Muscle of leg (tissue), 11 donors: Measurements from ENCODE around the gene NPTN. TPM values are rescaled to one million over a fixed set of nuclear protein-coding genes. Genes with fewer than 3 reads are reported as not detected.

Experiments
- DNase-seq: peaks from one replicate; pipeline ENCODE4 v3.0.0; 2013
- H3K27ac ChIP-seq: one replicate; pipeline ENCODE4 v1.5.1; 2013; ENCODE audit warnings: mild to moderate bottlenecking, low read length, control low read depth
- H3K27me3 ChIP-seq: one replicate; pipeline ENCODE4 v1.6.1; 2013; ENCODE audit warnings: low read length; ENCODE audit not compliant: control insufficient read depth, insufficient read depth
- H3K36me3 ChIP-seq: one replicate; pipeline ENCODE4 v1.6.1; 2013; ENCODE audit warnings: low read length; ENCODE audit not compliant: control insufficient read depth, insufficient read depth
- H3K4me1 ChIP-seq: one replicate; pipeline ENCODE4 v1.6.1; 2013; ENCODE audit warnings: low read length; ENCODE audit not compliant: control insufficient read depth, insufficient read depth
- H3K4me3 ChIP-seq: one replicate; pipeline ENCODE4 v1.5.1; 2013; ENCODE audit warnings: low read length, control low read depth
- H3K9me3 ChIP-seq: replicated peaks from 2 replicates; pipeline ENCODE4 v1.6.1; 2013; ENCODE audit warnings: low read depth, low read length; ENCODE audit not compliant: control insufficient read depth
- whole genome bisulfite sequencing: methylation state at CpG from one replicate; pipeline ENCODE4 v1.1.5; 2013; ENCODE audit warnings: missing lambda C conversion rate; ENCODE audit not compliant: insufficient coverage; 5-methylcytosine and 5-hydroxymethylcytosine counted together
- polyA plus RNA-seq, 8 donors: library from polyadenylated mRNA; unstranded; fragments of 120-200 nt; gene quantifications; one replicate each; pipeline versions ENCODE4 v1.2.1 to v1.2.3, GENCODE V29; 2013; ENCODE audit warnings: inconsistent platforms in 1 of 8, low replicate concordance in 1 of 8; ENCODE audit not compliant: insufficient read length in 8 of 8, insufficient read depth in 1 of 8
- total RNA-seq: library from RNA; stranded (reverse); fragments of 120-200 nt; gene quantifications from one replicate; pipeline ENCODE4 v1.2.4, GENCODE V29; 2013

NPTN gene
- total and polyA plus RNA-seq, 9 donors = 64.8 to 96.4 (median 82.7) TPM

- Histone ChIP-seq H3K4me1 (peaks cover 9% of the 10 kb centered on the region), H3K36me3 (no peaks in the 10 kb centered on the region), H3K4me3 (no peak overlapping the region), H3K27ac (no peak overlapping the region), H3K9me3 (no peaks in the 10 kb centered on the region), H3K27me3 (peaks cover 2% of the 10 kb centered on the region)
- no peak for DNase-seq
- WGBS = 80% methylated on average over 2 of the region's 2 CpGs
These were observed 44.5 kb upstream of the NPTN start for GRCh38 chr15:73677733-73678132.

DNA sequence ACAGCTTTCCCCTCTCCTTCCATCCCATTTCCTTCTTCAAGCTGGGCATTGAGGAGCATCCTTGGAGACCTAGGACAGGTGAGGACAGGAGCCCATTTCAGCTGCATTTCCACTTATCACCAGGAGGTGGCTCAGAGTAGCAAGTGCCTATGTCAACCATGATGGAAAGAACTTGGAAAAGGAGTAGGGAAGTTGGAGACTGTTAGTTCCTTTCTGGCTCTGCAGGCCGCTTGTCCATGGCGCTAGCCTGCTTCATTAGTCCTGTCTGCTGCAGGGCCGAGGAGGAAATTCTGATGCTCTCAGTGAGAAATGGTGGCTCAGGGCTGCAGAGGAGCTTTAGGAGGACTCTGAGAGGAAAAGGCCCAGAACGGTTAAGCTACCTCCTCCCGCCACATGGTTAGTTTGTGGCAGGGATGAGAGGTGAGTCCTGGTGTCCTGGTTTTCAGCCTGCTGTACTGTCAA, 44.0 kb upstream of the NPTN start:
- 0% methylated on average over 2 of the region's 5 CpGs for WGBS
- Histone ChIP-seq H3K27ac (no peak overlapping the region), H3K4me3 (no peak overlapping the region), H3K36me3 (no peaks in the 10 kb centered on the region), H3K27me3 (peaks cover 2% of the 10 kb centered on the region), H3K9me3 (no peaks in the 10 kb centered on the region), H3K4me1 (peaks cover 4% of the 10 kb centered on the region)
- peak; percentile 94 for DNase-seq

DNA sequence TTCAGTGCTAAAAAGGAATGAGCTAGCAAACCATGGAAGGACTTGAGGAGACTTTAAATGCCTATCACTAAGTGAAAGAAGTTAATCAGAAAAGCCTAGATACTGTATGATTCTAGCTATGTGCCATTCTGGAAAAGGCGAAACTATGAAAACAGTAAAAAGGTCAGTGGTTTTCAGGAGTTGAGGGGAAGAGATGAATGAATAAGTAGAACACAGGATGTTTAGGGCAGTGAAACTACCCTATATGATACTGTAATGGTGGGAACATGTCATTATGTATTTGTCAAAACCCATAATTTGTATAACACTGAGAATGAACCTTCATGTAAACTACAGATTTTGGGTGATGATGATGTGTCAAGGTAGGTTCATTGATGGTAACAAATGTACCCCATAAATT, 41.4 kb upstream of the NPTN start:
- no peaks in the 10 kb centered on the region for H3K36me3 ChIP-seq
- H3K4me3 ChIP-seq = no peak overlapping the region
- no peak for DNase-seq
- peaks cover 9% of the 10 kb centered on the region for H3K27me3 ChIP-seq
- peaks cover 4% of the 10 kb centered on the region for H3K4me1 ChIP-seq
- no peaks in the 10 kb centered on the region for H3K9me3 ChIP-seq
- no peak overlapping the region for H3K27ac ChIP-seq
- WGBS = 100% methylated on average over 1 of the region's 1 CpG

DNA sequence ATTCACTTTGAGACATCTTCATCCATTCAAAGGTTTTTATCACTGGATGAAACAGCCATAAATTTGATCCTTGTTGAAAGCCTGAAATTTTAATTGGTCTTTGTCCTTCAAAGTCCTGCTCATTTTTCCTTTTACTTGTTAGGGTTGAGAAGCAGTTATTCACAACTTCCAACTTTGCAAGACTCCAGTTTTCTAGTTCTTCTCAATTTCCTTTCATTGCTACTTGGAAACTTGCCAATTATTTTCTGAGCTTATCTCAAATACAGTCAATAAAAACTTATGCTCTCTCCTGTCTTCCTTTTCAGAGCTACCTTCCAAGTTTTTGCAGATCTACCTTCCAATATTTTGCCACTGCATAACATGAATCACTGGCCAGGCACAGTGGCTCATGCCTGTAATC, 27.3 kb upstream of the NPTN start:
- H3K36me3 ChIP-seq = no peaks in the 10 kb centered on the region
- DNase-seq = no peak
- peaks cover 3% of the 10 kb centered on the region for H3K27me3 ChIP-seq
- no peak overlapping the region for H3K4me3 ChIP-seq
- no peak overlapping the region for H3K27ac ChIP-seq
- H3K4me1 ChIP-seq = no peaks in the 10 kb centered on the region
- H3K9me3 ChIP-seq = peaks cover 5% of the 10 kb centered on the region

GRCh38 chr15:73658645-73659044, 25.5 kb upstream of the NPTN start:
- Histone ChIP-seq H3K36me3 (no peaks in the 10 kb centered on the region), H3K27me3 (peaks cover 3% of the 10 kb centered on the region), H3K27ac (no peak overlapping the region), H3K4me3 (no peak overlapping the region), H3K9me3 (peaks cover 5% of the 10 kb centered on the region), H3K4me1 (no peaks in the 10 kb centered on the region)
- DNase-seq = no peak
- WGBS = no CpG with 5 or more reads among the region's 1 CpG

GRCh38 chr15:73655724-73656123, 22.5 kb upstream of the NPTN start:
- Histone ChIP-seq H3K36me3 (no peaks in the 10 kb centered on the region), H3K4me1 (no peaks in the 10 kb centered on the region), H3K9me3 (no peaks in the 10 kb centered on the region), H3K4me3 (no peak overlapping the region), H3K27me3 (peaks cover 3% of the 10 kb centered on the region), H3K27ac (no peak overlapping the region)
- DNase-seq = no peak
- no CpG with 5 or more reads among the region's 2 CpGs for WGBS

DNA sequence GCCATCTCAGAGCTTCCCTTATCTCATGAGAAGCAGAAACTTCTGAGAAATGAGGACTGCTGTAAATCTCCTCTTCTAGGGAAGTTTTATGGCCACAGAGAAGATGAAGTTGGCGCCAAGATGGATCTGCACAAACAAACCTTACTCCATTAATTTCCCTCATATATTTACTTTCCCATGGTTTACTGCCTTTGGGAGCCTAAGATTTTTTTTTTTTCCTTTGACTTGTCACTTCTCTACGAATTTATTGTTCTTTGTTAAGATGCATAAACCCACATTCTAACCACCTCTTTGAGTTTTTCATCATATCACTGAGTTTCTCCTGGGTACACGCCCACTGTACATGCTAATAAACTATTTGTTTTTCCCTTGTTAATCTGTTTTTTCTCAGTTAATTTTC, 21.5 kb upstream of the NPTN start:
- H3K4me1 ChIP-seq = no peaks in the 10 kb centered on the region
- no peaks in the 10 kb centered on the region for H3K36me3 ChIP-seq
- no peak for DNase-seq
- no peaks in the 10 kb centered on the region for H3K9me3 ChIP-seq
- H3K27ac ChIP-seq = no peak overlapping the region
- no CpG with 5 or more reads among the region's 3 CpGs for WGBS
- peaks cover under 1% of the 10 kb centered on the region for H3K27me3 ChIP-seq
- no peak overlapping the region for H3K4me3 ChIP-seq

DNA sequence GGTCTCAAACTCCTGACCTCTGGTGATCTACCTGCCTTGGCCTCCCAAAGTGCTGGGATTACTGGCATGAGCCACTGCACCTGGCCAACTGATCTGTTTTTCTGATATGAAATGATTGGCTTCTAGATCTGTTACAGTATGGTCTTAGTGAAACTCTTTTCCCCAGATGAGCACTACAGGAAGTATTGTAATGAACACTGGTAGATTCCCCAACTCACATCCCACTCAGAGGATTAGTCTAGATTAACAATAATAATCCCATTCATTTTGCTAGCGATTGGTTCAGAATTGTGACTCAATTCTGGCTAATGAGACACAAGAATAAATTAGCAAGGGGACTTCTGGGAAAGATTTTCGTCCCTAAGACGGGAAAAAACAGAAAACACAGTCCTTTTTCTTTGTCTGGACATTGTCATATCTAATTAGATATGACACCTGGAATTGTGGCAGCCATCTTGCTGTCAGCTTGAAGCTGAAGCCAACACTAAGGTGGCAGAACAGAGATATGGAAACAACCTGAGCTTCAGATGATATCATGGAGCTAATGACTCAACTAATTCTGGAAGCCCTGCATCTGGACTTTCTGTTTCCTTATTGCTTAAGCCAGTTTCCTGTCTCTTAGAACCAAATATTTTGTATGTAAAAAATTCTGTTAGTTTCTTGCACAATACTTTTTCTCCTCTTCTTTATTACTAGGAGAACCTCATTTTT, 17.4 kb upstream of the NPTN start:
- Histone ChIP-seq H3K4me1 (no peaks in the 10 kb centered on the region), H3K9me3 (no peaks in the 10 kb centered on the region), H3K27me3 (no peaks in the 10 kb centered on the region), H3K4me3 (no peak overlapping the region), H3K36me3 (no peaks in the 10 kb centered on the region), H3K27ac (no peak overlapping the region)
- WGBS = no CpG with 5 or more reads among the region's 3 CpGs
- DNase-seq = peak; percentile 50

DNA sequence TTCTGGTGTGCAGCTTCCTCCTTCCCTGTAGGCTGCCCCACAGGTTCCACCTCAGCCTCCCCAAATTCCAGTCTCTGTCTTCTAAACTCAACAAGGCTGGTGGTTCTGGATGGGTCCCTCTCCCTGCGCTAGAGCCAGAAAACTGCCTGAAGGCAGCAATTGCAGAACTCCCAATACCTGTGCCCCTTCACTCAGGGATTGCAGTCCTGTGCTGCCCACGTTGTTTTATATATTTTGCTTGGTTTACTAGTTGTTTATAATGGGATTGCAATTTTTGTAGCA, 14.8 kb upstream of the NPTN start:
- no CpG with 5 or more reads among the region's 2 CpGs for WGBS

GRCh38 chr15:73647259-73648013, 14.2 kb upstream of the NPTN start:
- H3K9me3 ChIP-seq = no peaks in the 10 kb centered on the region
- no peaks in the 10 kb centered on the region for H3K4me1 ChIP-seq
- no peak overlapping the region for H3K4me3 ChIP-seq
- 82% methylated on average over 3 of the region's 6 CpGs for WGBS
- no peak for DNase-seq
- no peaks in the 10 kb centered on the region for H3K27me3 ChIP-seq
- H3K36me3 ChIP-seq = no peaks in the 10 kb centered on the region
- no peak overlapping the region for H3K27ac ChIP-seq

More for the DNA sequence above, 14.8 kb upstream of the NPTN start:
- H3K9me3 ChIP-seq = no peaks in the 10 kb centered on the region
- no peak overlapping the region for H3K4me3 ChIP-seq
- H3K4me1 ChIP-seq = no peaks in the 10 kb centered on the region
- H3K27me3 ChIP-seq = no peaks in the 10 kb centered on the region
- no peak overlapping the region for H3K27ac ChIP-seq
- no peaks in the 10 kb centered on the region for H3K36me3 ChIP-seq
- DNase-seq = no peak
